ENCODE measurements around the gene CFAP54.
"Not testable (repeated sequence)": the region's sequence is repeated elsewhere in the genome, so short reads cannot be mapped to it uniquely, and the experiment has no call there.

Gene CFAP54

GRCh38 chr12:96571101-96571862, 81.9 kb downstream of the CFAP54 start:
- no peaks in the 10 kb centered on the region for H3K36me3 ChIP-seq (ENCODE audit: control insufficient read depth in 2 of 2, insufficient read depth in 2 of 2, low read length in 2 of 2)
- H3K4me1 ChIP-seq (ENCODE audit: control insufficient read depth, insufficient read depth, low read length), result no peaks in the 10 kb centered on the region
- no peaks in the 10 kb centered on the region for H3K9me3 ChIP-seq (ENCODE audit: control insufficient read depth in 2 of 2, low read length in 2 of 2)
- no peaks in the 10 kb centered on the region for H3K27me3 ChIP-seq (ENCODE audit: control insufficient read depth in 1 of 2, insufficient read depth in 2 of 2, low read length in 2 of 2)
- no peak overlapping the region for H3K27ac ChIP-seq (ENCODE audit: low read length)
- no peak overlapping the region for H3K9ac ChIP-seq (ENCODE audit: low read length in 2 of 2)
- H3K4me3 ChIP-seq (ENCODE audit: low read length in 2 of 2), result no peak overlapping the region

DNA sequence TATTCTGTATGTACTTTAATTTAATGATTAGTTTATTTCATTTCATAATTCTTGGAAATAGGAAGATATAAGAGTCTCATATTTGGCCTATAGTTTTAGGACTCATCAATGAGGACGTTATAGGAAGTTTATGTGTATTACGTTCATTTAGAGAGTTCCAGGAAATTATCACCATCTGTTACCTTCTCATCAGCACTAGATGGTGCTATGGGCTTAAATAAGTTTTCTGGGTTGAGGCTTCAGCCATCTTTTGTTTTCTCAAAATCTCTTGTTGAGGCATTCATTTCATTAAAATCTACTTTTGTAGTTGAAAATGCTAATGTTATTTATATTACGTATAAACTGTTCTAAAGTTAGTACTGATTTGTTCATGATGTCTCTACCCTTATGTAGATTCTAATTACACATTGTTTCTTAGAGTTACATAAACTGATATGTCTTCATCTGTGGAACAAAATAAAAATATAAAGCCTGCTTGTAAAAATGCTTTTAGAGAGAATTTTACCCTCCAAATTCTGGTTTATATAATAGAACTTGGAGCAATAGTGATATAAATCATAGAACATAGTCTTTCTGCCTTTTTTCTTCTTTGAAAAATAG, 89.2 kb downstream of the CFAP54 start:
- Histone ChIP-seq H3K27me3 (ENCODE audit: control insufficient read depth in 1 of 2, insufficient read depth in 2 of 2, low read length in 2 of 2) (no peaks in the 10 kb centered on the region), H3K9me3 (ENCODE audit: control insufficient read depth in 2 of 2, low read length in 2 of 2) (no peaks in the 10 kb centered on the region), H3K9ac (ENCODE audit: low read length in 2 of 2) (no peak overlapping the region), H3K4me1 (ENCODE audit: control insufficient read depth, insufficient read depth, low read length) (no peaks in the 10 kb centered on the region), H3K27ac (ENCODE audit: low read length) (no peak overlapping the region), H3K4me3 (ENCODE audit: low read length in 2 of 2) (no peak overlapping the region), H3K36me3 (ENCODE audit: control insufficient read depth in 2 of 2, insufficient read depth in 2 of 2, low read length in 2 of 2) (no peaks in the 10 kb centered on the region)

DNA sequence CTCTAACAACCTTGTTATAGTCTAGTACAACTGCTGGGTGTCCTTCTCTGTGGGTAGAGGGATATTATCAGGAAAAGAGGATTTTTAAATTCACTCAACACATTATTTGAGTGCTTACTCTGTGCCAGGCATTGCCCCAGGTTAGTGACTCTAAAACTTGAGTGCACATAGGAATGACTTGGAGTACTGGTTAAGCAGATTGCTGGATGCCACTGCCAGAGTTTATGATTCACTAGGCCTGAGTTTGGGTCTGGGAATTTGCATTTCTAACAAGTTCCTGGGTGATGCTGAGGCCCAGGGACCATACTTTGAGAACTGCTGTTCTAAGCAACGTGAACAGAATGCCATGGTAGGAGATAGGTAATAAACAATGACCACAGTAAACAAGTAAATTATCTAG, 96.6 kb downstream of the CFAP54 start:
- no peaks in the 10 kb centered on the region for H3K9me3 ChIP-seq (ENCODE audit: control insufficient read depth in 2 of 2, low read length in 2 of 2)
- H3K27me3 ChIP-seq (ENCODE audit: control insufficient read depth in 1 of 2, insufficient read depth in 2 of 2, low read length in 2 of 2), result no peaks in the 10 kb centered on the region
- H3K27ac ChIP-seq (ENCODE audit: low read length), result no peak overlapping the region
- H3K36me3 ChIP-seq (ENCODE audit: control insufficient read depth in 2 of 2, insufficient read depth in 2 of 2, low read length in 2 of 2), result no peaks in the 10 kb centered on the region
- no peak overlapping the region for H3K4me3 ChIP-seq (ENCODE audit: low read length in 2 of 2)
- H3K9ac ChIP-seq (ENCODE audit: low read length in 2 of 2), result no peak overlapping the region
- H3K4me1 ChIP-seq (ENCODE audit: control insufficient read depth, insufficient read depth, low read length), result no peaks in the 10 kb centered on the region

DNA sequence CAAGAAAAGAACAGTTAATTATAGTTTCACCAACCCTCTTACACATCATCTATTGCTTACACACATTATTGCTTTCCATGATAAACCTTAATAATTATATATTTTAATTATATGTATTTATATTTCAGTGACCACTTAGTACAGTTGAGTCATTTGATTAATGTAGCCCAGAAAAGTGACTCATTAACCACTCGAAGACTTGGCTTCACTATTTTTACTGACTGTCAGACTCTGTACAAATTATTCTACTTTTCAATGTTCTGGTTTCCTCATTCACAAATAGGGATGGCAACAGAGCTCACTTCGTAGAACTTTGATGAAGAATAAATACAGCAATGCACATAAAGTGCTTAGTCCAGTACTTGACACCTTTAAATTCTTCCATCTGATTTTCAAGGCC, 98.3 kb downstream of the CFAP54 start:
- no peak overlapping the region for H3K9ac ChIP-seq (ENCODE audit: low read length in 2 of 2)
- no peaks in the 10 kb centered on the region for H3K9me3 ChIP-seq (ENCODE audit: control insufficient read depth in 2 of 2, low read length in 2 of 2)
- H3K4me1 ChIP-seq (ENCODE audit: control insufficient read depth, insufficient read depth, low read length), result no peaks in the 10 kb centered on the region
- no peak overlapping the region for H3K27ac ChIP-seq (ENCODE audit: low read length)
- no peaks in the 10 kb centered on the region for H3K27me3 ChIP-seq (ENCODE audit: control insufficient read depth in 1 of 2, insufficient read depth in 2 of 2, low read length in 2 of 2)
- no peak overlapping the region for H3K4me3 ChIP-seq (ENCODE audit: low read length in 2 of 2)
- no peaks in the 10 kb centered on the region for H3K36me3 ChIP-seq (ENCODE audit: control insufficient read depth in 2 of 2, insufficient read depth in 2 of 2, low read length in 2 of 2)

DNA sequence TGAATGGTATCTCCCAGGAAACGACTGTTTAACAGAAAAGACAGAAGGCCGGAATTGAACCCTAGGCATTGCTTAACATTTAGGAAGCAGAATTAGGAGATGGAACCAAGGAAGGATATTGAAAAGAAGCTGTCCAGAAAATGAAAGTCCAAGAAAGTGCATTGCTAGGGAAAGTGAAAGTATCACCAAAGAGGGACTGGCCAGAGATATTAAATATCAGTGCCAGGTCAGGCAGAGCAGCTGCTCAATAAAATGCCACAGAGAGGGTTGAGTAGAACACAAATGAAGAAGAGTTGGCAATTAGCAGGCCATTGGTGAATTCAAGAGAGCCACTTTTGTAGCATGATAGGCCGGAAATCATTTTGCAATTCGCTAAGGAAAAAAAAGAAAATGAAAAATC, 101.6 kb downstream of the CFAP54 start:
- Histone ChIP-seq H3K9ac (ENCODE audit: low read length in 2 of 2) (no peak overlapping the region), H3K36me3 (ENCODE audit: control insufficient read depth in 2 of 2, insufficient read depth in 2 of 2, low read length in 2 of 2) (no peaks in the 10 kb centered on the region), H3K9me3 (ENCODE audit: control insufficient read depth in 2 of 2, low read length in 2 of 2) (no peaks in the 10 kb centered on the region), H3K27ac (ENCODE audit: low read length) (no peak overlapping the region), H3K4me3 (ENCODE audit: low read length in 2 of 2) (no peak overlapping the region), H3K27me3 (ENCODE audit: control insufficient read depth in 1 of 2, insufficient read depth in 2 of 2, low read length in 2 of 2) (no peaks in the 10 kb centered on the region), H3K4me1 (ENCODE audit: control insufficient read depth, insufficient read depth, low read length) (no peaks in the 10 kb centered on the region)

- H3K27me3 ChIP-seq (ENCODE audit: control insufficient read depth in 1 of 2, insufficient read depth in 2 of 2, low read length in 2 of 2); H3K9me3 ChIP-seq (ENCODE audit: control insufficient read depth in 2 of 2, low read length in 2 of 2); H3K9ac ChIP-seq (ENCODE audit: low read length in 2 of 2); H3K4me3 ChIP-seq (ENCODE audit: low read length in 2 of 2); H3K27ac ChIP-seq (ENCODE audit: low read length); H3K4me1 ChIP-seq (ENCODE audit: control insufficient read depth, insufficient read depth, low read length); H3K36me3 ChIP-seq (ENCODE audit: control insufficient read depth in 2 of 2, insufficient read depth in 2 of 2, low read length in 2 of 2): not testable (repeated sequence)
Observed at GRCh38 chr12:96604374-96604773, 115.0 kb downstream of the CFAP54 start.

GRCh38 chr12:96605684-96606083, 116.3 kb downstream of the CFAP54 start:
- H3K9ac ChIP-seq (ENCODE audit: low read length in 2 of 2), result no peak overlapping the region
- H3K27me3 ChIP-seq (ENCODE audit: control insufficient read depth in 1 of 2, insufficient read depth in 2 of 2, low read length in 2 of 2), result no peaks in the 10 kb centered on the region
- no peaks in the 10 kb centered on the region for H3K4me1 ChIP-seq (ENCODE audit: control insufficient read depth, insufficient read depth, low read length)
- no peaks in the 10 kb centered on the region for H3K9me3 ChIP-seq (ENCODE audit: control insufficient read depth in 2 of 2, low read length in 2 of 2)
- no peaks in the 10 kb centered on the region for H3K36me3 ChIP-seq (ENCODE audit: control insufficient read depth in 2 of 2, insufficient read depth in 2 of 2, low read length in 2 of 2)
- no peak overlapping the region for H3K27ac ChIP-seq (ENCODE audit: low read length)
- H3K4me3 ChIP-seq (ENCODE audit: low read length in 2 of 2), result no peak overlapping the region

DNA sequence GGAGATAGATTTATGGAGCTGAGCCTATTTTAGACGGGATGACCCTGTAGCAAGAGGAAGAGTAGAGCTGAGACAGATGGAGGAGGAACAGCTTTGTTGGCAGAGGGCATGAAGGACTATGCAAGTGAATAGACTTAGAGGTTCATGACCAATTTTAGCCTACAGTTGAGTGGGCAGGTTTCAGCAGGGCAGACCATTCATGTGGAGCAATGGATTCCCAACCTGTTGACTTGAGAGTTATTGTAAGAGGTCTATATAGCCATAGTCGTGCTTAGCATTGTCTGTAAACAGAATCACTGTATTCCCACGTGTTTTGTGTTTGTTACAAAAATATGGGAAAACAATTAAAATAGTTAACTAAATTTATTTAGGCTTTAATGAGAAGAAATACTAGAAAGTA, 116.8 kb downstream of the CFAP54 start:
- Histone ChIP-seq H3K4me1 (ENCODE audit: control insufficient read depth, insufficient read depth, low read length) (no peaks in the 10 kb centered on the region), H3K27me3 (ENCODE audit: control insufficient read depth in 1 of 2, insufficient read depth in 2 of 2, low read length in 2 of 2) (no peaks in the 10 kb centered on the region), H3K36me3 (ENCODE audit: control insufficient read depth in 2 of 2, insufficient read depth in 2 of 2, low read length in 2 of 2) (no peaks in the 10 kb centered on the region), H3K9me3 (ENCODE audit: control insufficient read depth in 2 of 2, low read length in 2 of 2) (no peaks in the 10 kb centered on the region), H3K4me3 (ENCODE audit: low read length in 2 of 2) (no peak overlapping the region), H3K9ac (ENCODE audit: low read length in 2 of 2) (no peak overlapping the region), H3K27ac (ENCODE audit: low read length) (no peak overlapping the region)

- Histone ChIP-seq H3K27ac (ENCODE audit: low read length) (no peak overlapping the region), H3K9ac (ENCODE audit: low read length in 2 of 2) (no peak overlapping the region), H3K4me1 (ENCODE audit: control insufficient read depth, insufficient read depth, low read length) (no peaks in the 10 kb centered on the region), H3K36me3 (ENCODE audit: control insufficient read depth in 2 of 2, insufficient read depth in 2 of 2, low read length in 2 of 2) (no peaks in the 10 kb centered on the region), H3K4me3 (ENCODE audit: low read length in 2 of 2) (no peak overlapping the region), H3K27me3 (ENCODE audit: control insufficient read depth in 1 of 2, insufficient read depth in 2 of 2, low read length in 2 of 2) (no peaks in the 10 kb centered on the region), H3K9me3 (ENCODE audit: control insufficient read depth in 2 of 2, low read length in 2 of 2) (no peaks in the 10 kb centered on the region)
Observed at GRCh38 chr12:96606644-96607043, 117.3 kb downstream of the CFAP54 start.

DNA sequence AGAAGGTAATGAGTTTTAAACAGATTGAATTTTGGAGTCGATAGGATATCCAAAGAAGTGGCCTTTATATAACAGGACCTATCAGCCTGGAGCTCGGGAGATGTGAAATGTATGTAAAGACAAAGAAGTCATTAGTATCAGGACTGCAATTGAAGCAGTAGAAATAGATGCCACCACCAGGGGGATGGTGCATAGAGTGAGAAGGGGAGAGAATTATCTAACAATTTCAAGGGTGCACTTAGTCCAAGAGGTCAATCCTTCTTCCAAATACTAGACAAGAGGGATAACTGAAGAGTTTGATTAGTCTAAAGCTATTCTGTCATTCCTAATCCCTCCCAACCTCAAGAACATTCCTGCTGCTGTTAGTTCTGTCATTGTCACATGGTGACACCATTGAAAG, 127.8 kb downstream of the CFAP54 start:
- Histone ChIP-seq H3K27me3 (ENCODE audit: control insufficient read depth in 1 of 2, insufficient read depth in 2 of 2, low read length in 2 of 2) (no peaks in the 10 kb centered on the region), H3K9me3 (ENCODE audit: control insufficient read depth in 2 of 2, low read length in 2 of 2) (no peaks in the 10 kb centered on the region), H3K36me3 (ENCODE audit: control insufficient read depth in 2 of 2, insufficient read depth in 2 of 2, low read length in 2 of 2) (no peaks in the 10 kb centered on the region), H3K27ac (ENCODE audit: low read length) (no peak overlapping the region), H3K9ac (ENCODE audit: low read length in 2 of 2) (no peak overlapping the region), H3K4me1 (ENCODE audit: control insufficient read depth, insufficient read depth, low read length) (no peaks in the 10 kb centered on the region), H3K4me3 (ENCODE audit: low read length in 2 of 2) (no peak overlapping the region)

- no peak overlapping the region for H3K4me3 ChIP-seq (ENCODE audit: low read length in 2 of 2)
- H3K9ac ChIP-seq (ENCODE audit: low read length in 2 of 2), result no peak overlapping the region
- H3K36me3 ChIP-seq (ENCODE audit: control insufficient read depth in 2 of 2, insufficient read depth in 2 of 2, low read length in 2 of 2), result no peaks in the 10 kb centered on the region
- no peaks in the 10 kb centered on the region for H3K27me3 ChIP-seq (ENCODE audit: control insufficient read depth in 1 of 2, insufficient read depth in 2 of 2, low read length in 2 of 2)
- no peaks in the 10 kb centered on the region for H3K4me1 ChIP-seq (ENCODE audit: control insufficient read depth, insufficient read depth, low read length)
- H3K27ac ChIP-seq (ENCODE audit: low read length), result no peak overlapping the region
- no peaks in the 10 kb centered on the region for H3K9me3 ChIP-seq (ENCODE audit: control insufficient read depth in 2 of 2, low read length in 2 of 2)
Observed at GRCh38 chr12:96623155-96623554, 133.8 kb downstream of the CFAP54 start.
